ENCODE data around the gene CFL2. TPM values are rescaled to one million over a fixed set of nuclear protein-coding genes. Genes with fewer than 3 reads are reported as not detected.

Gene CFL2
- polyA plus RNA-seq, 3 donors = 2.0 to 3.8 (median 3.5) TPM

- H3K9ac ChIP-seq (ENCODE audit: insufficient read depth, low read length, poor library complexity, severe bottlenecking) = no peak overlapping the region
- no peaks in the 10 kb centered on the region for H4K20me1 ChIP-seq (ENCODE audit: insufficient read depth, low read length)
- Mint-ChIP-seq H3K4me3 (no peak overlapping the region), H3K27me3 (ENCODE audit: low read depth in 3 of 3) (peaks cover 3 to 4% (median 3%) of the 10 kb centered on the region in 3 donors), H3K4me1 (peaks cover 14% of the 10 kb centered on the region), H3K36me3 (no peaks in the 10 kb centered on the region), H3K27ac (no peak overlapping the region), H3K9me3 (no peaks in the 10 kb centered on the region)
- H3K79me2 ChIP-seq (ENCODE audit: insufficient read depth, low read length) = no peaks in the 10 kb centered on the region
- peaks cover 0 to 7% of the 10 kb centered on the region in 2 donors for H3K4me1 ChIP-seq (ENCODE audit: control insufficient read depth in 1 of 2, insufficient read depth in 2 of 2, low read length in 2 of 2)
- no peak overlapping the region for H3K27ac ChIP-seq (ENCODE audit: low read depth in 1 of 2, low read length in 2 of 2)
- no peaks in the 10 kb centered on the region for H3K9me3 ChIP-seq (replicated peaks in 1 of 2; ENCODE audit: control insufficient read depth in 1 of 2, insufficient read depth in 1 of 2, low read length in 2 of 2)
- 100% methylated on average over 1 of the region's 3 CpGs for WGBS (ENCODE audit: insufficient coverage)
- no peak overlapping the region for H3K4me2 ChIP-seq (replicated peaks; ENCODE audit: extremely low read depth, low read length, poor library complexity, severe bottlenecking)
- H2AFZ ChIP-seq (ENCODE audit: insufficient read depth, low read depth, low read length, poor library complexity, severe bottlenecking) = no peak overlapping the region
- intact Hi-C loops (cut with micrococcal nuclease) = no loop called here
- DNase-seq = no peak
- no peak overlapping the region for H3K4me3 ChIP-seq (replicated peaks in 1 of 3; ENCODE audit: low read depth in 2 of 3, low read length in 3 of 3)
- no peaks in the 10 kb centered on the region for H3K27me3 ChIP-seq (ENCODE audit: control insufficient read depth in 2 of 2, insufficient read depth in 2 of 2, low read length in 2 of 2)
- TF ChIP-seq CTCF (IDR thresholded peaks at IDR 0.05) = no peak
- no peaks in the 10 kb centered on the region for H3K36me3 ChIP-seq (replicated peaks in 1 of 2; ENCODE audit: control insufficient read depth in 1 of 2, insufficient read depth in 2 of 2, low read length in 2 of 2)
These were observed 25.8 kb downstream of the CFL2 start for GRCh38 chr14:34688470-34689206.

- no peaks in the 10 kb centered on the region for H3K9me3 Mint-ChIP-seq
- peak overlapping the region; percentile 24 for H2AFZ ChIP-seq (ENCODE audit: insufficient read depth, low read depth, low read length, poor library complexity, severe bottlenecking)
- H4K20me1 ChIP-seq (ENCODE audit: insufficient read depth, low read length) = no peaks in the 10 kb centered on the region
- 93% methylated on average over 7 of the region's 7 CpGs for WGBS (ENCODE audit: insufficient coverage)
- no peaks in the 10 kb centered on the region for H3K36me3 Mint-ChIP-seq
- H3K4me3 Mint-ChIP-seq = no peak overlapping the region
- H3K4me2 ChIP-seq (replicated peaks; ENCODE audit: extremely low read depth, low read length, poor library complexity, severe bottlenecking) = no peak overlapping the region
- no peak for TF ChIP-seq CTCF (IDR thresholded peaks at IDR 0.05)
- H3K27ac ChIP-seq (ENCODE audit: low read depth in 1 of 2, low read length in 2 of 2) = no peak overlapping the region
- no peak for DNase-seq
- H3K4me3 ChIP-seq (replicated peaks in 1 of 3; ENCODE audit: low read depth in 2 of 3, low read length in 3 of 3) = no peak overlapping the region
- H3K9ac ChIP-seq (ENCODE audit: insufficient read depth, low read length, poor library complexity, severe bottlenecking) = no peak overlapping the region
- H3K27me3 ChIP-seq (ENCODE audit: control insufficient read depth in 2 of 2, insufficient read depth in 2 of 2, low read length in 2 of 2) = no peaks in the 10 kb centered on the region
- H3K36me3 ChIP-seq (replicated peaks in 1 of 2; ENCODE audit: control insufficient read depth in 1 of 2, insufficient read depth in 2 of 2, low read length in 2 of 2) = no peaks in the 10 kb centered on the region
- peaks cover 0 to 4% (median 3%) of the 10 kb centered on the region in 3 donors for H3K27me3 Mint-ChIP-seq (ENCODE audit: low read depth in 3 of 3)
- peaks cover 5% of the 10 kb centered on the region for H3K4me1 Mint-ChIP-seq
- H3K27ac Mint-ChIP-seq = no peak overlapping the region
- no peaks in the 10 kb centered on the region for H3K79me2 ChIP-seq (ENCODE audit: insufficient read depth, low read length)
- H3K4me1 ChIP-seq (ENCODE audit: control insufficient read depth in 1 of 2, insufficient read depth in 2 of 2, low read length in 2 of 2) = peaks cover 0 to 3% of the 10 kb centered on the region in 2 donors
- intact Hi-C loops (cut with micrococcal nuclease) = no loop called here
- no peaks in the 10 kb centered on the region for H3K9me3 ChIP-seq (replicated peaks in 1 of 2; ENCODE audit: control insufficient read depth in 1 of 2, insufficient read depth in 1 of 2, low read length in 2 of 2)
These were observed 28.5 kb downstream of the CFL2 start for GRCh38 chr14:34685819-34686428.
